Measurements from ENCODE around the gene SLC7A7.

GRCh38 chr14:22829661-22830442 lies 14.6 kb upstream of the SLC7A7 start, which contains the start of gene MRPL52:
- no peak for TF ChIP-seq CTCF (IDR thresholded peaks at IDR 0.05 in 4 of 5, conservative IDR thresholded peaks at IDR 0.05 in 1 of 5)
- peak in 1 of 2 donors; percentile 22 for TF ChIP-seq POLR2A (IDR thresholded peaks at IDR 0.05)

Measured in gastrocnemius medialis (tissue), 4 donors.